ENCODE measurements around the gene SYT12. TPM values are rescaled to one million over a fixed set of nuclear protein-coding genes. Genes with fewer than 3 reads are reported as not detected.

Gene SYT12
- total RNA-seq, 1 experiment from 2014 or later: 1.9 TPM

- Histone ChIP-seq H3K27me3 (ENCODE audit: insufficient read depth, low read length) (no peaks in the 10 kb centered on the region), H3K18ac (ENCODE audit: insufficient read length, low read depth, low read length) (no peak overlapping the region), H4K91ac (ENCODE audit: insufficient read length, low read depth, low read length) (no peak overlapping the region), H3K23me2 (ENCODE audit: insufficient read length, low read depth, low read length, poor library complexity, severe bottlenecking) (no peaks in the 10 kb centered on the region), H3K4me2 (ENCODE audit: insufficient read depth, insufficient read length, low read length) (no peak overlapping the region), H3T11ph (ENCODE audit: low read length) (no peak overlapping the region), H2BK5ac (ENCODE audit: insufficient read length, low read length) (no peak overlapping the region), H4K5ac (ENCODE audit: insufficient read length, low read depth, low read length) (no peak overlapping the region), H3K23ac (ENCODE audit: insufficient read length, low read depth, low read length) (no peak overlapping the region), H4K8ac (replicated peaks; ENCODE audit: insufficient read length, low read depth, low read length) (no peak overlapping the region), H3K9ac (ENCODE audit: extremely low read depth, insufficient read length, low read length) (no peak overlapping the region), H2BK15ac (ENCODE audit: low read depth, low read length) (no peak overlapping the region), H3K4me1 (ENCODE audit: insufficient read depth, low read length) (peaks cover 2% of the 10 kb centered on the region; the same call in 1 of the 2 replicates), H2AK5ac (ENCODE audit: insufficient read length, low read length) (no peak overlapping the region), H3K79me1 (ENCODE audit: insufficient read depth, low read depth, low read length, poor library complexity, severe bottlenecking) (no peaks in the 10 kb centered on the region), H2BK20ac (ENCODE audit: low read depth, low read length, poor library complexity, severe bottlenecking) (no peak overlapping the region), H4K20me1 (ENCODE audit: control insufficient read depth, insufficient read depth, insufficient read length) (no peaks in the 10 kb centered on the region), H3K27ac (ENCODE audit: insufficient read length, low read depth, low read length) (no peak overlapping the region), H3K4ac (ENCODE audit: low read depth, low read length) (no peak overlapping the region), H3K56ac (ENCODE audit: insufficient read length, low read depth, low read length) (no peak overlapping the region), H2AFZ (ENCODE audit: low read length) (no peak overlapping the region), H2BK120ac (ENCODE audit: low read depth, low read length, poor library complexity, severe bottlenecking) (no peak overlapping the region), H3K79me2 (ENCODE audit: insufficient read depth, low read length) (no peaks in the 10 kb centered on the region), H2BK12ac (ENCODE audit: insufficient read length, low read depth, low read length) (no peak overlapping the region), H3K9me3 (ENCODE audit: control insufficient read depth, low read depth, low read length) (no peaks in the 10 kb centered on the region), H3K14ac (ENCODE audit: insufficient read depth, low read length) (no peak overlapping the region)
- Mint-ChIP-seq H3K27ac (no peak overlapping the region), H3K4me3 (no peak overlapping the region), H3K36me3 (ENCODE audit: insufficient read depth in 1 of 3, low read depth in 3 of 3) (peaks cover 0 to 18% (median 0%) of the 10 kb centered on the region in 3 experiments; a peak in 5 of 7 replicates), H3K27me3 (ENCODE audit: low read depth) (no peaks in the 10 kb centered on the region; the same call in none of the 2 replicates), H3K9me3 (no peaks in the 10 kb centered on the region; a peak in 1 of 5 replicates), H3K4me1 (peaks cover 14 to 26% of the 10 kb centered on the region in 2 experiments)
- no peak for TF ChIP-seq CTCF (conservative IDR thresholded peaks at IDR 0.05)
- WGBS (ENCODE audit: extremely low coverage, insufficient read length, low lambda C conversion rate): no CpG with 5 or more reads among the region's 7 CpGs
- DNase-seq: no peak
Measured at GRCh38 chr11:67010296-67010905, 12.5 kb upstream of the SYT12 start.
